GM21723 (cell line): ENCODE data around the gene VRK1.
"Not testable (repeated sequence)": the region's sequence is repeated elsewhere in the genome, so short reads cannot be mapped to it uniquely, and the experiment has no call there.

Experiments
- ATAC-seq: cut with Tn5 transposase; IDR thresholded peaks from one replicate; pipeline ENCODE4 v1.9.1; 2021; ENCODE audit warnings: mild to moderate bottlenecking, moderate library complexity; ENCODE audit not compliant: unreplicated experiment

VRK1 gene

GRCh38 chr14:96796851-96797581 lies at the start of gene VRK1:
TSS of gene VRK1 (plus strand) at chr14:96797382. CDS start at chr14:96833472, 36,090 bp downstream.
- ATAC-seq = peak; percentile 97

GRCh38 chr14:96747608-96748007 lies 49.6 kb upstream of the VRK1 start:
- ATAC-seq = no peak

GRCh38 chr14:96748362-96748761 lies 48.8 kb upstream of the VRK1 start:
- ATAC-seq = no peak

GRCh38 chr14:96751505-96751904 lies 45.7 kb upstream of the VRK1 start:
- ATAC-seq = no peak

GRCh38 chr14:96752125-96752524 lies 45.1 kb upstream of the VRK1 start:
- ATAC-seq = no peak

GRCh38 chr14:96752594-96752993 lies 44.6 kb upstream of the VRK1 start:
- ATAC-seq = no peak

- no peak for ATAC-seq
These were observed 42.9 kb upstream of the VRK1 start for GRCh38 chr14:96754162-96754844.

- no peak for ATAC-seq
These were observed 42.4 kb upstream of the VRK1 start for GRCh38 chr14:96754845-96755184.

- no peak for ATAC-seq
These were observed 40.4 kb upstream of the VRK1 start for GRCh38 chr14:96756745-96757144.

GRCh38 chr14:96757456-96757855 lies 39.7 kb upstream of the VRK1 start:
- no peak for ATAC-seq

GRCh38 chr14:96761066-96761465 lies 36.1 kb upstream of the VRK1 start:
- no peak for ATAC-seq

GRCh38 chr14:96762650-96763049 lies 34.5 kb upstream of the VRK1 start:
- ATAC-seq = peak; percentile 97

GRCh38 chr14:96764012-96764411 lies 33.2 kb upstream of the VRK1 start:
- ATAC-seq = no peak

GRCh38 chr14:96765205-96765604 lies 32.0 kb upstream of the VRK1 start:
- not testable (repeated sequence) for ATAC-seq

GRCh38 chr14:96772929-96773328 lies 24.3 kb upstream of the VRK1 start:
- ATAC-seq = no peak

- no peak for ATAC-seq
These were observed 20.4 kb upstream of the VRK1 start for GRCh38 chr14:96776791-96777190.

- ATAC-seq = no peak
These were observed 16.7 kb upstream of the VRK1 start for GRCh38 chr14:96780500-96780899.

GRCh38 chr14:96781371-96781770 lies 15.8 kb upstream of the VRK1 start:
- no peak for ATAC-seq

- no peak for ATAC-seq
These were observed 14.7 kb upstream of the VRK1 start for GRCh38 chr14:96782436-96782835.

- ATAC-seq = no peak
These were observed 13.9 kb upstream of the VRK1 start for GRCh38 chr14:96783043-96783914.

GRCh38 chr14:96783915-96784224 lies 13.3 kb upstream of the VRK1 start:
- no peak for ATAC-seq

GRCh38 chr14:96790186-96790585 lies 7.0 kb upstream of the VRK1 start:
- ATAC-seq = no peak
